HepG2 (cell line): ENCODE data around the gene ENTPD2. TPM values are rescaled to one million over a fixed set of nuclear protein-coding genes. Genes with fewer than 3 reads are reported as not detected.

Experiments
- BCL3 ChIP-seq: sonication (generic); formaldehyde crosslinking; IDR thresholded peaks from 2 replicates; pipeline ENCODE4 v1.5.1; 2020; ENCODE audit warnings: mild to moderate bottlenecking, missing genetic modification reagents, moderate library complexity
- KIAA2018 ChIP-seq: sonication (generic); formaldehyde crosslinking; IDR thresholded peaks from 2 replicates; pipeline ENCODE4 v1.5.0; 2020; ENCODE audit warnings: mild to moderate bottlenecking, missing genetic modification reagents, borderline replicate concordance
- KLF16 ChIP-seq, 2 experiments: sonication (generic) in 1 of 2; formaldehyde crosslinking in 1 of 2; IDR thresholded peaks; 2 replicates each; pipeline versions ENCODE4 v1.6.1 to v1.8.0; 2016 to 2023; ENCODE audit warnings: missing genetic modification reagents in 2 of 2, missing compliant biosample characterization in 1 of 2
- PAWR ChIP-seq: sonication (generic); formaldehyde crosslinking; IDR thresholded peaks from 2 replicates; pipeline ENCODE4 v1.4.0; 2020; ENCODE audit warnings: missing genetic modification reagents, mild to moderate bottlenecking, borderline replicate concordance
- RBM22 ChIP-seq: fragments of 200-400 bp; formaldehyde crosslinking; optimal IDR thresholded peaks from 2 replicates; pipeline ENCODE3; 2017; ENCODE audit warnings: mild to moderate bottlenecking, low read length, moderate library complexity
- RBM39 ChIP-seq: fragments of 200-400 bp; formaldehyde crosslinking; IDR thresholded peaks from one replicate; pipeline ENCODE4 v1.6.1; 2018; ENCODE audit warnings: antibody characterized with exemption, mild to moderate bottlenecking, low read depth, low read length; ENCODE audit not compliant: poor library complexity, severe bottlenecking
- REPIN1 ChIP-seq: sonication (generic); formaldehyde crosslinking; IDR thresholded peaks from 2 replicates; pipeline ENCODE4 v1.8.0; 2022; ENCODE audit warnings: missing genetic modification reagents, low read depth, mild to moderate bottlenecking, borderline replicate concordance
- ZFP82 ChIP-seq: sonication (generic); formaldehyde crosslinking; IDR thresholded peaks from 2 replicates; pipeline ENCODE4 v1.5.1; 2020; ENCODE audit warnings: mild to moderate bottlenecking, missing genetic modification reagents, borderline replicate concordance
- ZNF230 ChIP-seq: sonication (generic); formaldehyde crosslinking; IDR thresholded peaks from 2 replicates; pipeline ENCODE4 v1.4.0; 2020; ENCODE audit warnings: mild to moderate bottlenecking, missing genetic modification reagents
- ZNF317 ChIP-seq: sonication (generic); formaldehyde crosslinking; IDR thresholded peaks from 2 replicates; pipeline ENCODE4 v1.5.0; 2020; ENCODE audit warnings: mild to moderate bottlenecking, missing genetic modification reagents
- ZNF33B ChIP-seq: sonication (generic); formaldehyde crosslinking; IDR thresholded peaks from 2 replicates; pipeline ENCODE4 v1.5.1; 2020; ENCODE audit warnings: mild to moderate bottlenecking, missing genetic modification reagents
- ZNF570 ChIP-seq: sonication (generic); formaldehyde crosslinking; IDR thresholded peaks from 2 replicates; pipeline ENCODE4 v1.4.0; 2020; ENCODE audit warnings: mild to moderate bottlenecking, missing genetic modification reagents, borderline replicate concordance
- ZNF740 ChIP-seq: sonication (generic); formaldehyde crosslinking; IDR thresholded peaks from 2 replicates; pipeline ENCODE4 v1.4.0; 2020; ENCODE audit warnings: missing genetic modification reagents
- polyA plus RNA-seq, 8 experiments: library from polyadenylated mRNA; depleted of rRNA in 3 of 8; stranded (reverse) in 7 of 8; unstranded in 1 of 8; fragments of >200 nt; fragmentation: Illumina TruSeq in 4 of 8; extraction: Trizol in 4 of 8; gene quantifications; 2 replicates each; pipeline versions ENCODE4 v1.2.1 to v1.2.3, GENCODE V29; 2011 to 2016; ENCODE audit warnings: low read depth in 4 of 8, missing spikeins in 1 of 8, mixed read lengths in 1 of 8; ENCODE audit not compliant: insufficient read depth in 1 of 8
- total RNA-seq, 5 experiments: library from RNA; depleted of rRNA; stranded (reverse); fragments of >200 nt; fragmentation: Illumina TruSeq; extraction: Trizol; gene quantifications; 2 replicates each; pipeline ENCODE4 v1.2.3, GENCODE V29; 2016; ENCODE audit warnings: low read depth in 1 of 5
- TF ChIP-seq, protein P1 (sequence below): sonication (generic); formaldehyde crosslinking; IDR thresholded peaks from 2 replicates; pipeline ENCODE4 v1.5.1; 2020; ENCODE audit warnings: mild to moderate bottlenecking, missing genetic modification reagents, moderate library complexity

ENTPD2 gene
- total and polyA plus RNA-seq, 2 of the 13 experiments (the other 11 are each of a cell fraction or from before 2014, with no cell fraction given) = 0.95 to 3.2 TPM

GRCh38 chr9:137067860-137068538 lies 14.1 kb upstream of the ENTPD2 start (continued):
- TF ChIP-seq BCL3 (CRISPR knock-in tag) (peak; percentile 61), RBM22 (no peak), ZNF570 (CRISPR knock-in tag) (no peak), KLF16 (CRISPR knock-in tag; IDR thresholded peaks at IDR 0.05) (no peak), ZNF230 (CRISPR knock-in tag) (no peak), REPIN1 (peak; percentile 75; the same call in 1 of the 2 replicates), RBM39 (no peak), ZFP82 (CRISPR knock-in tag) (no peak), ZNF740 (CRISPR knock-in tag) (no peak), ZNF33B (0 out of 2 replicates have a peak, but pooled peaks have one; percentile 40), ZNF317 (peak; percentile 71), KIAA2018 (CRISPR knock-in tag) (no peak), PAWR (CRISPR knock-in tag) (no peak)
- TF ChIP-seq, protein P1, sequence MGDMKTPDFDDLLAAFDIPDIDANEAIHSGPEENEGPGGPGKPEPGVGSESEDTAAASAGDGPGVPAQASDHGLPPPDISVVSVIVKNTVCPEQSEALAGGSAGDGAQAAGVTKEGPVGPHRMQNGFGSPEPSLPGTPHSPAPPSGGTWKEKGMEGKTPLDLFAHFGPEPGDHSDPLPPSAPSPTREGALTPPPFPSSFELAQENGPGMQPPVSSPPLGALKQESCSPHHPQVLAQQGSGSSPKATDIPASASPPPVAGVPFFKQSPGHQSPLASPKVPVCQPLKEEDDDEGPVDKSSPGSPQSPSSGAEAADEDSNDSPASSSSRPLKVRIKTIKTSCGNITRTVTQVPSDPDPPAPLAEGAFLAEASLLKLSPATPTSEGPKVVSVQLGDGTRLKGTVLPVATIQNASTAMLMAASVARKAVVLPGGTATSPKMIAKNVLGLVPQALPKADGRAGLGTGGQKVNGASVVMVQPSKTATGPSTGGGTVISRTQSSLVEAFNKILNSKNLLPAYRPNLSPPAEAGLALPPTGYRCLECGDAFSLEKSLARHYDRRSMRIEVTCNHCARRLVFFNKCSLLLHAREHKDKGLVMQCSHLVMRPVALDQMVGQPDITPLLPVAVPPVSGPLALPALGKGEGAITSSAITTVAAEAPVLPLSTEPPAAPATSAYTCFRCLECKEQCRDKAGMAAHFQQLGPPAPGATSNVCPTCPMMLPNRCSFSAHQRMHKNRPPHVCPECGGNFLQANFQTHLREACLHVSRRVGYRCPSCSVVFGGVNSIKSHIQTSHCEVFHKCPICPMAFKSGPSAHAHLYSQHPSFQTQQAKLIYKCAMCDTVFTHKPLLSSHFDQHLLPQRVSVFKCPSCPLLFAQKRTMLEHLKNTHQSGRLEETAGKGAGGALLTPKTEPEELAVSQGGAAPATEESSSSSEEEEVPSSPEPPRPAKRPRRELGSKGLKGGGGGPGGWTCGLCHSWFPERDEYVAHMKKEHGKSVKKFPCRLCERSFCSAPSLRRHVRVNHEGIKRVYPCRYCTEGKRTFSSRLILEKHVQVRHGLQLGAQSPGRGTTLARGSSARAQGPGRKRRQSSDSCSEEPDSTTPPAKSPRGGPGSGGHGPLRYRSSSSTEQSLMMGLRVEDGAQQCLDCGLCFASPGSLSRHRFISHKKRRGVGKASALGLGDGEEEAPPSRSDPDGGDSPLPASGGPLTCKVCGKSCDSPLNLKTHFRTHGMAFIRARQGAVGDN (CRISPR knock-in tag) = peak; percentile 92
